NCI-H2029 (cell line): ENCODE data around the gene NEK7.

ENCODE experiments used
- DNase-seq: peaks from one replicate; lab custom pipeline; 2025; lab: John Stamatoyannopoulos, UW

NEK7 gene

DNA sequence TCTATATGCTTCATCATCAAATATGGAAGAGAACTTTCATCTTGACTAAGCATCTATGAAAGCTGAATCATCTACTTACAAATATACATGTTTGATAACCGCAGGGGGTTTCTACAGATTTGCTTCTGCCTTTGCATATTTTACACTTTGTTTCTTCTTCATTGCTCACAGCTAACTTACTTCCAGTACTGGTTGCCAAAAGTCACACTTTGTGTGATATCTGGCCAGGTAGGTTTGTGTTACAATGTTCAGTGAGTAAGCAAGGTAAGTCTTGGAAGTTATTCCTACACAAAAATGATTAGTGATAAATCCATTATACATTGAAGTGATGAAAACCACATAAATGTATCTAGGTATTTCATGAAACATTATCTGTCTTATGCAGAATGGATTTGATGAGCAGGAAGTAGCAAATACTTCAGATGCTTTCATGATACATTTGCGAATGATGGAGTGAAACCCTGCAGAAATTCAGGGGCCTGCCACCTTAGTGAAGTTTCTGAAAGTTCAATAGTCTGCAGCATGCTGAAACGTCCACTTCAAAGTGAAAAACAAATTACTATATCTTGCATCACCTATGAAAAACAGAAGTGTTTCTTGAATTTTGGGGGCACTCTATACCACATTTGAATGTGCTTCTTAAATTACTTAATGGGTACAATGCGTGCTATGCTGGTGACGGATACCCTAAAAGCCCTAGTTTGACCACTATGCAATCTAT is 196.3 kb downstream of the NEK7 start:
- no peak for DNase-seq

DNA sequence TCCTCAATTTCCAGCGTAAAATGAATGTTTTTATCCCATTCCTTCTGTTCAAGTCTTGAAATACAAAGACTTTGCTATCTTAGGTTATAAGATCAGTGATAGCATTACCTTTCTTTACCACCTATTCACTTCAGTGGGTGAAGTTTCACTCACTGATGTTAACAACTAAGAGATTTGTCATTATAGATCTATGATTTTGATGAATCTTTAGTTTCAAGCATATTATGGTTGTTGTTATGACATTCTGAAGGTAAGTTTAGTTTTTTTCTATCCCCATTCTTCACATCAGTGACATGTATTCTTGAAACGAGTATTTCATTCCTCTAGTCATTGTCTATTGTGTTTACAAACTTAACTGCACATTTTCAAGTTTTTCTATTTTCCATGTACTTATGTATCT is 201.1 kb downstream of the NEK7 start:
- DNase-seq = no peak

DNA sequence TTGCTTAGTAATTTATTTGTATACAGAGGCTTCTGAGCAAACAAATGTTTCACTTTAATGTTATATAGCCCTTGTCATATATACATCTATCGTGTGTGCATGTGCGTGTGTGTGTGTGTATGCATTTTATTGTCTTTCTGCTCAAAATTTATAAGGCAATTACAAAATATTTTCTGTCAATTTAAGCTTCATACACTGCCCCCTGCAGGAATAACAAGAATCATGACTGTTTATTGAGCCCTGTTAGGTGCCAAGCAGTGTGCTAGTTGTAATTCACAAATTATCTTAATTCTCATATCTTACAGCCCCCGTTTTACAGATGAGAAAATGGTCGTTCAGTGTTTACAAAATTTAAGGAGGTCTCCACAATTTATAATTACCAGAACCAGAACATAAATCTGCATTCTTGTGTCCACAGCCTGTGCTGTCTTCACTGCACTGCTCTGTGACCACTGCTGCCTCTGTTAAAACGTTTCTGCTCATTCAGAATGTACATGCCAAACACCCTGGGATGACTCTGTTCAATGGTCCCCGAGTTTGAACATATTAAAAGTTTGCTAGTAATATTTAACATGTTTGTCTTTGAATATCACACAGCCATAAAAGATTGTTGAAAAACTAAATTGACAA is 202.3 kb downstream of the NEK7 start:
- no peak for DNase-seq

DNA sequence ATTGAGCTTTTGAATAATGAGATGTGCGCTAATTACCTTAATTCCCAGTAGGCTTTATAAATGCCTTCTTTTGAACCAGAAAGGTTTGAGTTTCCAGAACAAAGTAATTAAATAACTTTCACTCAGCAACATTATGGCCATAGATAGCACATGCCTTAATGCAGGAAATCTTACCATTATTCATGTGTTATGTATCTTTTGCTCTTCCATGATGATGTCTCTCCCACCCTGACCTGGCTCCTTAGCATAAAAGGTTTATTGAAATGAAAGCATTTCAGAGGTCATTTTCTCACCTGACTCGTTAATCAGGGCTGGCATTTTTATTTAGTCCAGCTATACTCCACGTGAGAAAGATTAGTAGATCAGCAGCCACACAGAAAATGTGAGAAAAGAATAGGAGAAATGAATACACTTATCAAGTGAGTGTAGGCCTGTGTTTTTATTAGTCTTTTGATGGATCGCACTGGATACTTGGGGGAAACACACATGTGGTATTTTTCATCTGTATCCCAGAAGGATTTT is 203.5 kb downstream of the NEK7 start:
- no peak for DNase-seq

DNA sequence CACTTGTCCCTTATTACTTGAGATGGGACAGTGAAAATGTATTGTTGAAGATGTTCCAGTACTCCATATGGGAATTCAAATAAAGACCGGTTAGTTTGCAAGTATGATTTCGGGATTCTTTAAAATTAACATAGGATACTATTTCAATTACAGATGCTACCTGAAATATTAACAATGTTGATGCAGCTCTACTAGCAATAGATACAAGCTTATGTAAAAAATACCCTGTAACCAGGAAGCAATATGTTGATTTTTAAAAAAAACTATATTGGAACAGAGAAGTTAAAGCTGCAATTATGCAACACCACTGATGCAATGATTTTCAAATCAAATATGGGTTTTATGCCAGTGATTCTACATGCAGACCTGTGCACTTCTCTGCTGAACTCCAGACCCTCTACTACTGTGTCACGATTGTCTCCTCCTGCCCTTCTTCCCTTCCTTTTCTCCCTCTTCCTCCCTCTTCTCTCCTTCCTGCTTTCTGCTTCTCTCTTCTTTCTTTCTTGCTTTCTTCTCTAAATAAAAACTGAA is 204.5 kb downstream of the NEK7 start:
- no peak for DNase-seq

DNA sequence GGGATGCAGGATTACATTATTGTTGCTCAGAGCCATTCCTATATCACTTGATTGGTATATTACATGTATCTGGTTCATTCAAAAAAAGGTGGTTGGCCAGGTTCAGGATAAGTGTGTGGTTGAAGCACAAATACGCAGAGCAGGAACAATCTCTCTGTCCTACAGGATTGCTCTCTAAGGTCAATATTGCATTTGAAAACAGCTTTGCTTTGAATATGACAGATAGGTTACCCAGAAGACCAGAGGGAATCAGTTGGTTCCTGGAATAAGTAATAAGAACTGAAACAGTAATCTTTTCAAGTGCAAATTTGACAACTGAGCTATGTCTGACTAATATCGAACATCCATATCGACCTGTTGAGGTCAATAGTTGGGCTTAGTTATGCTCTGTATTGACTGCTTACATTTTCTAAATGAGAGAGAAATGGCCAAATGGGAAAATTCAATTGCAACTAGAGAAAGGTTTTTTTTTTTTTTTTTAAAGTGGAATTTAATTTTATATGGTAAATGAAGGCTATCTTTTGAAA is 206.9 kb downstream of the NEK7 start:
- DNase-seq = no peak

DNA sequence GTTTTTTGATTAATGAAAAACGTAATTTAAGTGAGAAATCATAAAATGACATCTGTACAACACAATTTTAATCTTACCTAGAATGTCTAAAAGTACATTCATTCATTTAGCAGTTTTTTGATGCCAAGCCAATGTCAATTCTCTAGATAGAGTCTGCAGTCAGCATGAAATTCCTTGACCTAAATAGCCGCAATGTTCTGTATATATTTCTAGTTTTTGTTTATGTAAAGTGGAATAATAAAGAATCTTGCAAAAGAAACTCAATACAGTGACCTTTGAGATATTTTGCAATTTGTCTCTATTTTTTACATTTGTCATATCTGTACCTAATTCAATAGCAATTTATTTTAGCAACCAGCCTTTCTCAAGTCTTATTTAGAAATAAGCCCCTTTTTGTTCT is 207.7 kb downstream of the NEK7 start:
- no peak for DNase-seq

DNA sequence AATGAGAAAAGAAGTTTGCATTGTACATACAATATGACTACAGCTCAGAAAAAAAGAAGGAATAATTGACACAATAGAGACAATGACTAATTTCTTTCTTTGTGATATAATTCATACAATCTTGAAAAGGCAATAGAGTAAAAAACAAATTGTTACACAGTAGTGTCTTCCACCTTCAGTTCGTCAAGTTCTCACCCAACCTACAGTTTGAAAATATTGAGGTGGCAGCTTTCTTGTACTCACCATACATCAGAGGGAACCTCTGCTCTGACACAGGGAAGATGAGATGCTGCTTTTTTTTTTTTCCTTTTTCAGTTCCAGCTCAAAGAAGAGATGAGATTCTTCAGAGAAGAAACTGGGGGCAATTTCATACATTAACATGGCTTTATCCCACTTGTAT is 210.5 kb downstream of the NEK7 start:
- DNase-seq = no peak

DNA sequence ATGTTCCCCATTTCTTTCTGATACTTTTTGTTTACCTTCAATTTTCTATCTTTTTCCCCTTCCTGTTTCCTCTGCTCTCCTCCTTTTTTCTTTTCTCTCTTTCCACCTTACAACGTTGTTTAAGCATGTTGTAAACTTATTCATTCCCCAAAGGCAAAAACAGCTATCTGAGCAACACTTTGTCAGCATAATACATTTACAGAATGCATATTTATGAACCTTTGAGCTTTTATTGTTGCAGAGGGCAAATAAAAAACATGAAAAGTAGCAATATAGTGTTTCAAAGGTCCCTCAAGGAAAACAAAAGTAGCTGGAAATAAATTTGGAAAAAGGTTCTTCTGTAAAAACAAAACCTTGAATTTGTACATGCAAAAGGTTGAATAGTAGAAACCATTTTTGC is 214.2 kb downstream of the NEK7 start:
- DNase-seq = no peak
